Ascending aorta (tissue), 2 donors: ENCODE data around the gene ZNF207. TPM values are rescaled to one million over a fixed set of nuclear protein-coding genes. Genes with fewer than 3 reads are reported as not detected.
A peak's percentile ranks its signal among the peaks of the same experiment; 100 is the strongest.

Source experiments
- DNase-seq, 2 donors: peaks; one replicate each; pipeline ENCODE4 v3.0.0-alpha.2; 2019; ENCODE audit warnings: low spot score in 2 of 2
- H3K27ac ChIP-seq, 2 donors: fragments of 200-600 bp; sonication (generic); one replicate each; pipeline ENCODE4 v1.5.1; 2016 to 2017; ENCODE audit warnings: mild to moderate bottlenecking in 1 of 2
- H3K27me3 ChIP-seq: fragments of 200-600 bp; sonication (generic); one replicate; pipeline ENCODE4 v1.5.1; 2017
- H3K36me3 ChIP-seq, 2 donors: fragments of 200-600 bp; sonication (generic); one replicate each; pipeline ENCODE4 v1.5.1; 2016
- H3K4me1 ChIP-seq, 2 donors: fragments of 200-600 bp; sonication (generic); one replicate each; pipeline ENCODE4 v1.5.1; 2016 to 2017; ENCODE audit warnings: mild to moderate bottlenecking in 1 of 2
- H3K4me3 ChIP-seq, 2 donors: fragments of 200-600 bp; sonication (generic); one replicate each; pipeline ENCODE4 v1.5.1; 2016 to 2017; ENCODE audit warnings: mild to moderate bottlenecking in 1 of 2
- H3K9me3 ChIP-seq, 2 donors: fragments of 200-600 bp; sonication (generic); one replicate each; pipeline ENCODE4 v1.5.1; 2016
- CTCF ChIP-seq, 3 experiments: fragments of 200-600 bp in 2 of 3; fragments of 450-650 bp in 1 of 3; sonication (generic) in 2 of 3; IDR thresholded peaks; one replicate each; pipeline ENCODE4 v1.5.1; 2016 to 2019; ENCODE audit warnings: antibody characterized with exemption in 3 of 3, mild to moderate bottlenecking in 1 of 3, moderate library complexity in 1 of 3
- intact Hi-C: fragments of 100-400 bp; cut with DNase I; formaldehyde crosslinking; loops from one replicate; pipeline ENCODE4 v1.15.1; 2023
- total RNA-seq: library from RNA; depleted of rRNA; stranded (reverse); fragments of >200 nt; gene quantifications from one replicate; pipeline ENCODE4 v1.1.0, GENCODE V29; 2016

The ZNF207 gene
- total RNA-seq, 1 donor from 2014 or later = 94.2 TPM

- H3K27me3 ChIP-seq = no peaks in the 10 kb centered on the region
- H3K27ac ChIP-seq = no peak overlapping the region
- H3K4me1 ChIP-seq = no peaks in the 10 kb centered on the region
- H3K36me3 ChIP-seq = peaks cover 30 to 33% of the 10 kb centered on the region in 2 donors
- H3K4me3 ChIP-seq = no peak overlapping the region
- H3K9me3 ChIP-seq = no peaks in the 10 kb centered on the region
- no peak for TF ChIP-seq CTCF (IDR thresholded peaks at IDR 0.05)
- intact Hi-C loops = no loop called here
- peak in 1 of 2 donors; percentile 1 for DNase-seq
Observed at GRCh38 chr17:32335687-32336086, 14.3 kb upstream of the ZNF207 start.

GRCh38 chr17:32341141-32341856 is 8.7 kb upstream of the ZNF207 start:
- no peak for DNase-seq
- Histone ChIP-seq H3K9me3 (no peaks in the 10 kb centered on the region), H3K4me3 (peak overlapping the region; percentile 71 to 86), H3K36me3 (peaks cover 7 to 12% of the 10 kb centered on the region in 2 donors), H3K27ac (peak overlapping the region; percentile 67 to 80), H3K27me3 (no peaks in the 10 kb centered on the region), H3K4me1 (peaks cover 0 to 9% of the 10 kb centered on the region in 2 donors)
- intact Hi-C loops = no loop called here
- TF ChIP-seq CTCF (IDR thresholded peaks at IDR 0.05) = no peak

GRCh38 chr17:32341857-32342602 is 7.9 kb upstream of the ZNF207 start, which contains the start of gene C17orf75:
C17orf75 (minus strand) TSS chr17:32342173; CDS start chr17:32342139, 34 bp downstream.
- Histone ChIP-seq H3K27ac (peak within 1 kb of the TSS; percentile 67 to 80), H3K36me3 (peaks cover under 1 to 8% of the 10 kb centered on the region in 2 donors), H3K4me1 (peaks cover 0 to 9% of the 10 kb centered on the region in 2 donors), H3K27me3 (no peaks in the 10 kb centered on the region), H3K4me3 (peak within 1 kb of the TSS; percentile 71 to 86), H3K9me3 (no peaks in the 10 kb centered on the region)
- intact Hi-C loops = no loop called here
- peak in 1 of 2 donors; percentile 82 for DNase-seq
- TF ChIP-seq CTCF (IDR thresholded peaks at IDR 0.05) = no peak

- intact Hi-C loops = no loop called here
- Histone ChIP-seq H3K4me3 (peak overlapping the region; percentile 71 to 86), H3K4me1 (peaks cover 0 to 9% of the 10 kb centered on the region in 2 donors), H3K9me3 (no peaks in the 10 kb centered on the region), H3K36me3 (peaks cover 0 to 3% of the 10 kb centered on the region in 2 donors), H3K27ac (peak overlapping the region; percentile 67 to 80), H3K27me3 (no peaks in the 10 kb centered on the region)
- TF ChIP-seq CTCF (IDR thresholded peaks at IDR 0.05) = no peak
- DNase-seq = no peak
Observed at GRCh38 chr17:32342603-32343325, 7.2 kb upstream of the ZNF207 start.

- Histone ChIP-seq H3K4me3 (no peak overlapping the region), H3K36me3 (no peaks in the 10 kb centered on the region), H3K9me3 (no peaks in the 10 kb centered on the region), H3K27ac (no peak overlapping the region), H3K27me3 (no peaks in the 10 kb centered on the region), H3K4me1 (peaks cover 0 to 10% of the 10 kb centered on the region in 2 donors)
- no peak for TF ChIP-seq CTCF (IDR thresholded peaks at IDR 0.05)
- DNase-seq = no peak
- intact Hi-C loops = no loop called here
Observed at GRCh38 chr17:32345951-32346600, 3.9 kb upstream of the ZNF207 start.
